NAMALWA (cell line): ENCODE results near the gene ST6GALNAC5.
"Not testable (repeated sequence)": the region's sequence is repeated elsewhere in the genome, so short reads cannot be mapped to it uniquely, and the experiment has no call there.

ENCODE experiments used
- DNase-seq: peaks from one replicate; pipeline ENCODE4 v3.0.0-alpha.2; 2015; ENCODE audit warnings: low spot score

The ST6GALNAC5 gene

GRCh38 chr1:76938304-76938703, 71.0 kb downstream of the ST6GALNAC5 start:
- DNase-seq, result no peak

- DNase-seq, result no peak
These were observed 72.0 kb downstream of the ST6GALNAC5 start for GRCh38 chr1:76939050-76939816.

- DNase-seq, result no peak
These were observed 72.5 kb downstream of the ST6GALNAC5 start for GRCh38 chr1:76939817-76940216.

GRCh38 chr1:76940571-76941335, 73.5 kb downstream of the ST6GALNAC5 start:
- DNase-seq, result no peak

GRCh38 chr1:76942549-76942948, 75.3 kb downstream of the ST6GALNAC5 start:
- no peak for DNase-seq

- DNase-seq, result no peak
These were observed 77.7 kb downstream of the ST6GALNAC5 start for GRCh38 chr1:76944942-76945341.

- no peak for DNase-seq
These were observed 81.6 kb downstream of the ST6GALNAC5 start for GRCh38 chr1:76948846-76949245.

GRCh38 chr1:76949503-76949902, 82.2 kb downstream of the ST6GALNAC5 start:
- DNase-seq, result no peak

- no peak for DNase-seq
These were observed 83.0 kb downstream of the ST6GALNAC5 start for GRCh38 chr1:76950306-76950705.

GRCh38 chr1:76951153-76951552, 83.9 kb downstream of the ST6GALNAC5 start:
- DNase-seq, result no peak

GRCh38 chr1:76955652-76956051, 88.4 kb downstream of the ST6GALNAC5 start:
- no peak for DNase-seq

GRCh38 chr1:76957961-76958360, 90.7 kb downstream of the ST6GALNAC5 start:
- DNase-seq, result no peak

- DNase-seq, result no peak
These were observed 91.5 kb downstream of the ST6GALNAC5 start for GRCh38 chr1:76958828-76959227.

GRCh38 chr1:76959556-76959955, 92.3 kb downstream of the ST6GALNAC5 start:
- no peak for DNase-seq

- no peak for DNase-seq
These were observed 94.0 kb downstream of the ST6GALNAC5 start for GRCh38 chr1:76961181-76961819.

GRCh38 chr1:76961820-76962207, 94.5 kb downstream of the ST6GALNAC5 start:
- DNase-seq, result no peak

- not testable (repeated sequence) for DNase-seq
These were observed 114.0 kb downstream of the ST6GALNAC5 start for GRCh38 chr1:76981267-76981666.

GRCh38 chr1:76989976-76990375, 122.7 kb downstream of the ST6GALNAC5 start:
- no peak for DNase-seq

- DNase-seq, result no peak
These were observed 125.8 kb downstream of the ST6GALNAC5 start for GRCh38 chr1:76993036-76993435.

- DNase-seq, result no peak
These were observed 131.4 kb downstream of the ST6GALNAC5 start for GRCh38 chr1:76998582-76999223.

- no peak for DNase-seq
These were observed 140.4 kb downstream of the ST6GALNAC5 start for GRCh38 chr1:77007675-77008074.

- no peak for DNase-seq
These were observed 143.7 kb downstream of the ST6GALNAC5 start for GRCh38 chr1:77010937-77011336.
